ENCODE results near the gene CFAP251. TPM values are rescaled to one million over a fixed set of nuclear protein-coding genes. Genes with fewer than 3 reads are reported as not detected.

The CFAP251 gene
- total RNA-seq, 1 experiment from 2014 or later: 0.44 TPM

- in situ Hi-C loops (cut with HindIII; ENCODE audit: low sequenced_read_pairs): no loop called here
- no peak for DNase-seq (ENCODE audit: low spot score)
These were observed 73.9 kb downstream of the CFAP251 start for GRCh38 chr12:121992059-121992879.

- DNase-seq (ENCODE audit: low spot score): no peak
- in situ Hi-C loops (cut with HindIII; ENCODE audit: low sequenced_read_pairs): no loop called here
These were observed 77.9 kb downstream of the CFAP251 start for GRCh38 chr12:121996050-121996944.

GRCh38 chr12:121996945-121997612, 78.7 kb downstream of the CFAP251 start:
- no peak for DNase-seq (ENCODE audit: low spot score)
- in situ Hi-C loops (cut with HindIII; ENCODE audit: low sequenced_read_pairs): no loop called here

- in situ Hi-C loops (cut with HindIII; ENCODE audit: low sequenced_read_pairs): no loop called here
- no peak for DNase-seq (ENCODE audit: low spot score)
These were observed 83.2 kb downstream of the CFAP251 start for GRCh38 chr12:122001466-122002209.

- in situ Hi-C loops (cut with HindIII; ENCODE audit: low sequenced_read_pairs): no loop called here
- no peak for DNase-seq (ENCODE audit: low spot score)
These were observed 85.5 kb downstream of the CFAP251 start for GRCh38 chr12:122003651-122004611.

GRCh38 chr12:122004633-122005071, 86.3 kb downstream of the CFAP251 start:
- in situ Hi-C loops (cut with HindIII; ENCODE audit: low sequenced_read_pairs): no loop called here
- DNase-seq (ENCODE audit: low spot score): no peak

- in situ Hi-C loops (cut with HindIII; ENCODE audit: low sequenced_read_pairs): no loop called here
- DNase-seq (ENCODE audit: low spot score): no peak
These were observed 86.9 kb downstream of the CFAP251 start for GRCh38 chr12:122005252-122005776.

GRCh38 chr12:122006186-122006926, 88.0 kb downstream of the CFAP251 start:
- no peak for DNase-seq (ENCODE audit: low spot score)
- in situ Hi-C loops (cut with HindIII; ENCODE audit: low sequenced_read_pairs): no loop called here

- in situ Hi-C loops (cut with HindIII; ENCODE audit: low sequenced_read_pairs): no loop called here
- DNase-seq (ENCODE audit: low spot score): no peak
These were observed 91.3 kb downstream of the CFAP251 start for GRCh38 chr12:122009741-122010140.

- no peak for DNase-seq (ENCODE audit: low spot score)
- in situ Hi-C loops (cut with HindIII; ENCODE audit: low sequenced_read_pairs): no loop called here
These were observed 93.8 kb downstream of the CFAP251 start for GRCh38 chr12:122012184-122012583.

GRCh38 chr12:122013136-122013535, 94.7 kb downstream of the CFAP251 start:
- no peak for DNase-seq (ENCODE audit: low spot score)

GRCh38 chr12:122013791-122014590, 95.6 kb downstream of the CFAP251 start:
- in situ Hi-C loops (cut with HindIII; ENCODE audit: low sequenced_read_pairs): no loop called here
- DNase-seq (ENCODE audit: low spot score): no peak

More at GRCh38 chr12:122013136-122013535, 94.7 kb downstream of the CFAP251 start:
- in situ Hi-C loops (cut with HindIII; ENCODE audit: low sequenced_read_pairs): no loop called here

GRCh38 chr12:122014781-122015180, 96.4 kb downstream of the CFAP251 start:
- no peak for DNase-seq (ENCODE audit: low spot score)
- in situ Hi-C loops (cut with HindIII; ENCODE audit: low sequenced_read_pairs): no loop called here

GRCh38 chr12:122018457-122018856, 100.1 kb downstream of the CFAP251 start:
- in situ Hi-C loops (cut with HindIII; ENCODE audit: low sequenced_read_pairs): no loop called here

GRCh38 chr12:122018937-122019336, 100.5 kb downstream of the CFAP251 start:
- in situ Hi-C loops (cut with HindIII; ENCODE audit: low sequenced_read_pairs): no loop called here
- DNase-seq (ENCODE audit: low spot score): no peak

More at GRCh38 chr12:122018457-122018856, 100.1 kb downstream of the CFAP251 start:
- DNase-seq (ENCODE audit: low spot score): no peak

- in situ Hi-C loops (cut with HindIII; ENCODE audit: low sequenced_read_pairs): no loop called here
- peak; percentile 31 for DNase-seq (ENCODE audit: low spot score)
These were observed 102.4 kb downstream of the CFAP251 start for GRCh38 chr12:122020795-122021192.
